SK-N-MC (cell line): ENCODE measurements around the gene HES4.

Source experiments
- EZH2 ChIP-seq: fragments of 200-600 bp; sonication (generic); IDR thresholded peaks from one replicate; pipeline ENCODE4 v1.6.1; 2017; ENCODE audit warnings: antibody characterized with exemption
- POLR2AphosphoS5 ChIP-seq: IDR thresholded peaks from 2 replicates; pipeline ENCODE4 v1.6.1; 2012; ENCODE audit warnings: mild to moderate bottlenecking, low read depth, low read length, borderline replicate concordance

DNA sequence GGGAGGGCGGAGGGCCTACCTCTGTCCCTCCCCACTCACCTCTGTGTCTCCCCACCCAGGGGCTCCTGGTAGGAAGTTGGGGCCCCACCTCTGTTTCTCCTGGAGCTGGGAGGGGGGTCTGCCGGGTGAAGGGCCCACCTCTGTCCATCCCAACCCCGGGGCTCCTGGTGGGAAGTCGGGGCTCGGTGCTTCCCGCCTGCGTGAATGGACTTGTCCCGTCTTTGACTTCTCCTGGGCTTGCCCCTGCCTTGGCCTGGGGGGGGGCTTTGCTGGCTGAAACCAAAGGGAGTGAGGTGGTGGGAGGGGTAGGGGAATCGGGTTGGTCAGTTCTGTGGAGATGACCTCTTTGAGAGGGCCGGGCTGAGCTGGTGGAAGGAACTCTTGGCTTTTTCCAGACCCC, 25.8 kb upstream of the HES4 start:
- TF ChIP-seq EZH2 (no peak), POLR2AphosphoS5 (no peak)
